ENCODE measurements around the gene CDH20.

DNA sequence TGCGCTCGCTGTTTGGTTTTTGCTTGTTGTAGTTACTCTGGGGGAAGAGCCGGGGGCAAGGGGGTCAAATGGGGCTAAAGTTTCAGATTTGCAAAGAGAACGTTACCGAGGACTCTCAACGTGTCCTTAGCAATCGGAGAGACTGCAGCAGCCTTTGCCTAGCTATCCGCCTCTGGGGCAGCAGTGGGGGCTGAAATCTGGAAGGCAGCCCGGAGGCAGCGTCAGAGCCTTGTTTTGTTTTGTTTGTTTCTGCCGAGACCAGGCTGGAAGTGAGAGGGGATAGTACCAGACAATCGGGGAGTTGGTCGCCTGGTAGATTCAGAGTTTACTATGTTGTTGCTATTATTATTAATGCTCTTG, 1.2 kb downstream of the CDH20 start:
- TF ChIP-seq, protein P1, sequence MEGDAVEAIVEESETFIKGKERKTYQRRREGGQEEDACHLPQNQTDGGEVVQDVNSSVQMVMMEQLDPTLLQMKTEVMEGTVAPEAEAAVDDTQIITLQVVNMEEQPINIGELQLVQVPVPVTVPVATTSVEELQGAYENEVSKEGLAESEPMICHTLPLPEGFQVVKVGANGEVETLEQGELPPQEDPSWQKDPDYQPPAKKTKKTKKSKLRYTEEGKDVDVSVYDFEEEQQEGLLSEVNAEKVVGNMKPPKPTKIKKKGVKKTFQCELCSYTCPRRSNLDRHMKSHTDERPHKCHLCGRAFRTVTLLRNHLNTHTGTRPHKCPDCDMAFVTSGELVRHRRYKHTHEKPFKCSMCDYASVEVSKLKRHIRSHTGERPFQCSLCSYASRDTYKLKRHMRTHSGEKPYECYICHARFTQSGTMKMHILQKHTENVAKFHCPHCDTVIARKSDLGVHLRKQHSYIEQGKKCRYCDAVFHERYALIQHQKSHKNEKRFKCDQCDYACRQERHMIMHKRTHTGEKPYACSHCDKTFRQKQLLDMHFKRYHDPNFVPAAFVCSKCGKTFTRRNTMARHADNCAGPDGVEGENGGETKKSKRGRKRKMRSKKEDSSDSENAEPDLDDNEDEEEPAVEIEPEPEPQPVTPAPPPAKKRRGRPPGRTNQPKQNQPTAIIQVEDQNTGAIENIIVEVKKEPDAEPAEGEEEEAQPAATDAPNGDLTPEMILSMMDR (optimal IDR thresholded peaks at IDR 0.05 in 1 of 3, IDR thresholded peaks at IDR 0.05 in 1 of 3, conservative IDR thresholded peaks at IDR 0.05 in 1 of 3; ENCODE audit: extremely low read depth in 1 of 3, insufficient read depth in 2 of 3, low read length in 3 of 3): no peak
- no peak for TF ChIP-seq EZH2 (IDR thresholded peaks at IDR 0.05; ENCODE audit: low read length)
